Fibroblast of skin of right biceps (primary cell): ENCODE results near the gene CCKAR.

Experiments used
- DNase-seq: peaks from one replicate; pipeline ENCODE4 v3.0.0-alpha.2; 2013

CCKAR gene

GRCh38 chr4:26457412-26457811, 32.9 kb downstream of the CCKAR start:
- DNase-seq: no peak

GRCh38 chr4:26455571-26455970, 34.7 kb downstream of the CCKAR start:
- DNase-seq: no peak

GRCh38 chr4:26454961-26455360, 35.3 kb downstream of the CCKAR start:
- DNase-seq: no peak

- DNase-seq: no peak
Observed at GRCh38 chr4:26452565-26453531, 37.4 kb downstream of the CCKAR start.

GRCh38 chr4:26451597-26451996, 38.7 kb downstream of the CCKAR start:
- no peak for DNase-seq

GRCh38 chr4:26450418-26450817, 39.9 kb downstream of the CCKAR start:
- no peak for DNase-seq

- DNase-seq: no peak
Observed at GRCh38 chr4:26447378-26447777, 42.9 kb downstream of the CCKAR start.

GRCh38 chr4:26441771-26442170, 48.5 kb downstream of the CCKAR start:
- no peak for DNase-seq

- peak; percentile 53 for DNase-seq
Observed at GRCh38 chr4:26441102-26441501, 49.2 kb downstream of the CCKAR start.

GRCh38 chr4:26434030-26434639, 56.1 kb downstream of the CCKAR start:
- no peak for DNase-seq

- DNase-seq: no peak
Observed at GRCh38 chr4:26433556-26433955, 56.7 kb downstream of the CCKAR start.

- DNase-seq: no peak
Observed at GRCh38 chr4:26432419-26432818, 57.9 kb downstream of the CCKAR start.

- DNase-seq: no peak
Observed at GRCh38 chr4:26431461-26432180, 58.7 kb downstream of the CCKAR start.
